Measurements from ENCODE around the gene FRG1.
"Not testable (repeated sequence)": the region's sequence is repeated elsewhere in the genome, so short reads cannot be mapped to it uniquely, and the experiment has no call there.

Gene FRG1

GRCh38 chr4:189984661-189985060 lies 44.0 kb downstream of the FRG1 start:
- H3K18ac ChIP-seq (ENCODE audit: low read length); H2BK12ac ChIP-seq (ENCODE audit: low read length); H3K14ac ChIP-seq (ENCODE audit: low read length); H2AK5ac ChIP-seq (ENCODE audit: low read length); H3K79me2 ChIP-seq (ENCODE audit: control insufficient read depth, insufficient read depth, low read length, poor library complexity); H2BK5ac ChIP-seq (ENCODE audit: low read depth, low read length, poor library complexity); DNase-seq; H3K9ac ChIP-seq (ENCODE audit: low read length); H3K27me3 ChIP-seq (ENCODE audit: insufficient read depth, low read length); H3K27ac ChIP-seq (ENCODE audit: low read depth, low read length); H4K8ac ChIP-seq (ENCODE audit: low read depth, low read length); H2AFZ ChIP-seq (ENCODE audit: insufficient read depth, low read length, poor library complexity); H4K91ac ChIP-seq (ENCODE audit: low read depth, low read length); H3K4me3 ChIP-seq (ENCODE audit: low read depth, low read length); H3K23ac ChIP-seq (ENCODE audit: low read length); H2BK120ac ChIP-seq (ENCODE audit: insufficient read depth, low read length, poor library complexity); H3K4me1 ChIP-seq (ENCODE audit: control insufficient read depth in 1 of 2, insufficient read depth in 2 of 2, low read length in 2 of 2); H3K4me2 ChIP-seq (ENCODE audit: low read length); H3K4ac ChIP-seq (ENCODE audit: low read depth, low read length); H3K79me1 ChIP-seq (ENCODE audit: low read length); H3K36me3 ChIP-seq (ENCODE audit: control insufficient read depth in 1 of 2, insufficient read depth in 2 of 2, low read length in 2 of 2); H4K12ac ChIP-seq (ENCODE audit: low read depth, low read length); H3K9me3 ChIP-seq (ENCODE audit: insufficient read depth, low read depth, low read length): not testable (repeated sequence)
- no CpG with 5 or more reads among the region's 31 CpGs for WGBS (ENCODE audit: extremely low coverage, insufficient coverage, insufficient read length)

GRCh38 chr4:189985651-189986243 lies 45.1 kb downstream of the FRG1 start:
- H2AFZ ChIP-seq (ENCODE audit: insufficient read depth, low read length, poor library complexity), result not testable (repeated sequence)

GRCh38 chr4:189988877-189989431 lies 48.3 kb downstream of the FRG1 start:
- H3K9ac ChIP-seq (ENCODE audit: low read length), result no peak overlapping the region
- no peak overlapping the region for H3K4ac ChIP-seq (ENCODE audit: low read depth, low read length)
- H3K4me3 ChIP-seq (ENCODE audit: low read depth, low read length), result no peak overlapping the region
- no peaks in the 10 kb centered on the region for H3K79me2 ChIP-seq (ENCODE audit: control insufficient read depth, insufficient read depth, low read length, poor library complexity)
- no peak overlapping the region for H3K4me2 ChIP-seq (ENCODE audit: low read length)
- H4K91ac ChIP-seq (ENCODE audit: low read depth, low read length), result no peak overlapping the region
- H3K27me3 ChIP-seq (ENCODE audit: insufficient read depth, low read length), result no peaks in the 10 kb centered on the region
- no peaks in the 10 kb centered on the region for H3K9me3 ChIP-seq (ENCODE audit: insufficient read depth, low read depth, low read length)
- no peak overlapping the region for H3K14ac ChIP-seq (ENCODE audit: low read length)
- H3K27ac ChIP-seq (ENCODE audit: low read depth, low read length), result no peak overlapping the region
- DNase-seq, result no peak
- no peak overlapping the region for H2BK5ac ChIP-seq (ENCODE audit: low read depth, low read length, poor library complexity)
- no peak overlapping the region for H2AK5ac ChIP-seq (ENCODE audit: low read length)
- no peaks in the 10 kb centered on the region for H3K4me1 ChIP-seq (ENCODE audit: control insufficient read depth in 1 of 2, insufficient read depth in 2 of 2, low read length in 2 of 2)
- H3K79me1 ChIP-seq (ENCODE audit: low read length), result no peaks in the 10 kb centered on the region
- no peak overlapping the region for H2AFZ ChIP-seq (ENCODE audit: insufficient read depth, low read length, poor library complexity)
- H3K36me3 ChIP-seq (ENCODE audit: control insufficient read depth in 1 of 2, insufficient read depth in 2 of 2, low read length in 2 of 2), result no peaks in the 10 kb centered on the region
- H4K12ac ChIP-seq (ENCODE audit: low read depth, low read length), result no peak overlapping the region
- no peak overlapping the region for H4K8ac ChIP-seq (ENCODE audit: low read depth, low read length)
- H3K18ac ChIP-seq (ENCODE audit: low read length), result no peak overlapping the region
- H2BK12ac ChIP-seq (ENCODE audit: low read length), result no peak overlapping the region
- no CpG with 5 or more reads among the region's 3 CpGs for WGBS (ENCODE audit: extremely low coverage, insufficient coverage, insufficient read length)
- no peak overlapping the region for H3K23ac ChIP-seq (ENCODE audit: low read length)
- H2BK120ac ChIP-seq (ENCODE audit: insufficient read depth, low read length, poor library complexity), result no peak overlapping the region

More at GRCh38 chr4:189985651-189986243, 45.1 kb downstream of the FRG1 start:
- not testable (repeated sequence) for H3K4me3 ChIP-seq (ENCODE audit: low read depth, low read length); H3K4ac ChIP-seq (ENCODE audit: low read depth, low read length); H3K4me1 ChIP-seq (ENCODE audit: control insufficient read depth in 1 of 2, insufficient read depth in 2 of 2, low read length in 2 of 2); H2BK5ac ChIP-seq (ENCODE audit: low read depth, low read length, poor library complexity); H3K9me3 ChIP-seq (ENCODE audit: insufficient read depth, low read depth, low read length); H4K12ac ChIP-seq (ENCODE audit: low read depth, low read length); H2AK5ac ChIP-seq (ENCODE audit: low read length); H4K91ac ChIP-seq (ENCODE audit: low read depth, low read length); DNase-seq; H2BK12ac ChIP-seq (ENCODE audit: low read length); H3K27ac ChIP-seq (ENCODE audit: low read depth, low read length); H3K27me3 ChIP-seq (ENCODE audit: insufficient read depth, low read length); H3K36me3 ChIP-seq (ENCODE audit: control insufficient read depth in 1 of 2, insufficient read depth in 2 of 2, low read length in 2 of 2); H2BK120ac ChIP-seq (ENCODE audit: insufficient read depth, low read length, poor library complexity); H3K23ac ChIP-seq (ENCODE audit: low read length); H4K8ac ChIP-seq (ENCODE audit: low read depth, low read length); H3K4me2 ChIP-seq (ENCODE audit: low read length); H3K14ac ChIP-seq (ENCODE audit: low read length); H3K18ac ChIP-seq (ENCODE audit: low read length); H3K79me2 ChIP-seq (ENCODE audit: control insufficient read depth, insufficient read depth, low read length, poor library complexity); H3K79me1 ChIP-seq (ENCODE audit: low read length); H3K9ac ChIP-seq (ENCODE audit: low read length)
- no CpG with 5 or more reads among the region's 4 CpGs for WGBS (ENCODE audit: extremely low coverage, insufficient coverage, insufficient read length)

- WGBS (ENCODE audit: extremely low coverage, insufficient coverage, insufficient read length), result no CpG with 5 or more reads among the region's 3 CpGs
- H4K12ac ChIP-seq (ENCODE audit: low read depth, low read length), result not testable (repeated sequence)
Measured at GRCh38 chr4:189989941-189990340, 49.3 kb downstream of the FRG1 start.

More at GRCh38 chr4:189989941-189990340, 49.3 kb downstream of the FRG1 start:
- not testable (repeated sequence) for H3K4me3 ChIP-seq (ENCODE audit: low read depth, low read length); H2AFZ ChIP-seq (ENCODE audit: insufficient read depth, low read length, poor library complexity); H3K4me1 ChIP-seq (ENCODE audit: control insufficient read depth in 1 of 2, insufficient read depth in 2 of 2, low read length in 2 of 2); H3K9ac ChIP-seq (ENCODE audit: low read length); H3K4me2 ChIP-seq (ENCODE audit: low read length); H2BK5ac ChIP-seq (ENCODE audit: low read depth, low read length, poor library complexity); H3K4ac ChIP-seq (ENCODE audit: low read depth, low read length); H2BK120ac ChIP-seq (ENCODE audit: insufficient read depth, low read length, poor library complexity); H3K27ac ChIP-seq (ENCODE audit: low read depth, low read length); H2BK12ac ChIP-seq (ENCODE audit: low read length); H4K8ac ChIP-seq (ENCODE audit: low read depth, low read length); H3K36me3 ChIP-seq (ENCODE audit: control insufficient read depth in 1 of 2, insufficient read depth in 2 of 2, low read length in 2 of 2); H3K23ac ChIP-seq (ENCODE audit: low read length); H3K14ac ChIP-seq (ENCODE audit: low read length); H3K27me3 ChIP-seq (ENCODE audit: insufficient read depth, low read length); DNase-seq; H3K9me3 ChIP-seq (ENCODE audit: insufficient read depth, low read depth, low read length); H3K79me1 ChIP-seq (ENCODE audit: low read length); H4K91ac ChIP-seq (ENCODE audit: low read depth, low read length); H3K18ac ChIP-seq (ENCODE audit: low read length); H2AK5ac ChIP-seq (ENCODE audit: low read length); H3K79me2 ChIP-seq (ENCODE audit: control insufficient read depth, insufficient read depth, low read length, poor library complexity)
